ENCODE results near the gene HTT. TPM values are rescaled to one million over a fixed set of nuclear protein-coding genes. Genes with fewer than 3 reads are reported as not detected.

The HTT gene
- polyA plus RNA-seq, 2 of the 4 experiments (the other 2 are of a cell fraction) = 14.5 to 16.9 TPM

DNA sequence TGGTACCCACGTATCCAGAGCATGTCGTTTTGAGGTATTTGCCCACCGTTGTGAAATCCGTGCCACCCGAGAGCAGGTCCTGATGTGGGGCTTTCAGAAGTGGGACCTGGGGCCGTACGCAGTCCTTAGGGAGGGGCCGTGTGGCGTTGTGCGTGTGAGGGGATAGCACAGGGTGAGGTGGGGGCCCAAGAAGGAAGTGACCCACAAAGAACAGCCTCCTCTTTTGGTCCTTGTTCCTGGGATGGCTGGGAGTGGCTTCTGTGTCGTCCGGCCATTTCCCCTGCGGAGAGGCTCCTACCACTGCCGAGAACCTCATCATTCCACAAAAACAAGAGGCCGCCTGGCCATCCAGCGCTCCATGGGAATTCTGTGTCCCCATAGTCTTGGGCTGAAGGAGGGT is 157.5 kb downstream of the HTT start:
- Histone ChIP-seq H3K4me1 (no peaks in the 10 kb centered on the region), H3K4me2 (no peak overlapping the region), H3K4me3 (no peak overlapping the region), H3K9me3 (no peaks in the 10 kb centered on the region), H3K27ac (no peak overlapping the region)
- TF ChIP-seq RNF2 (IDR thresholded peaks at IDR 0.05; ENCODE audit: borderline replicate concordance, low read depth) = no peak
- TF ChIP-seq, protein P1, sequence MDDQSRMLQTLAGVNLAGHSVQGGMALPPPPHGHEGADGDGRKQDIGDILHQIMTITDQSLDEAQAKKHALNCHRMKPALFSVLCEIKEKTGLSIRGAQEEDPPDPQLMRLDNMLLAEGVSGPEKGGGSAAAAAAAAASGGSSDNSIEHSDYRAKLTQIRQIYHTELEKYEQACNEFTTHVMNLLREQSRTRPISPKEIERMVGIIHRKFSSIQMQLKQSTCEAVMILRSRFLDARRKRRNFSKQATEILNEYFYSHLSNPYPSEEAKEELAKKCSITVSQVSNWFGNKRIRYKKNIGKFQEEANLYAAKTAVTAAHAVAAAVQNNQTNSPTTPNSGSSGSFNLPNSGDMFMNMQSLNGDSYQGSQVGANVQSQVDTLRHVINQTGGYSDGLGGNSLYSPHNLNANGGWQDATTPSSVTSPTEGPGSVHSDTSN (IDR thresholded peaks at IDR 0.05) = no peak
- no peak for TF ChIP-seq RCOR1 (IDR thresholded peaks at IDR 0.05; ENCODE audit: low read depth, low read length)
- no peak for TF ChIP-seq CBX8 (IDR thresholded peaks at IDR 0.05)
- TF ChIP-seq FOSB (CRISPR knock-in tag; IDR thresholded peaks at IDR 0.05) = no peak
- no peak for TF ChIP-seq FOXS1 (CRISPR knock-in tag; IDR thresholded peaks at IDR 0.05)
- TF ChIP-seq CTCF (IDR thresholded peaks at IDR 0.05) = no peak
- TF ChIP-seq RAD21 (conservative IDR thresholded peaks at IDR 0.05 in 1 of 2, IDR thresholded peaks at IDR 0.05 in 1 of 2) = no peak
- TF ChIP-seq, protein P2, sequence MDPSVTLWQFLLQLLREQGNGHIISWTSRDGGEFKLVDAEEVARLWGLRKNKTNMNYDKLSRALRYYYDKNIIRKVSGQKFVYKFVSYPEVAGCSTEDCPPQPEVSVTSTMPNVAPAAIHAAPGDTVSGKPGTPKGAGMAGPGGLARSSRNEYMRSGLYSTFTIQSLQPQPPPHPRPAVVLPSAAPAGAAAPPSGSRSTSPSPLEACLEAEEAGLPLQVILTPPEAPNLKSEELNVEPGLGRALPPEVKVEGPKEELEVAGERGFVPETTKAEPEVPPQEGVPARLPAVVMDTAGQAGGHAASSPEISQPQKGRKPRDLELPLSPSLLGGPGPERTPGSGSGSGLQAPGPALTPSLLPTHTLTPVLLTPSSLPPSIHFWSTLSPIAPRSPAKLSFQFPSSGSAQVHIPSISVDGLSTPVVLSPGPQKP (IDR thresholded peaks at IDR 0.05; ENCODE audit: low read depth, low read length) = no peak
- no peak for TF ChIP-seq TFCP2L1 (CRISPR knock-in tag; IDR thresholded peaks at IDR 0.05)
- TF ChIP-seq HOXA7 (CRISPR knock-in tag; IDR thresholded peaks at IDR 0.05) = no peak
- no peak for TF ChIP-seq MAZ (IDR thresholded peaks at IDR 0.05; ENCODE audit: borderline replicate concordance, low read depth, low read length)
- TF ChIP-seq, protein P3, sequence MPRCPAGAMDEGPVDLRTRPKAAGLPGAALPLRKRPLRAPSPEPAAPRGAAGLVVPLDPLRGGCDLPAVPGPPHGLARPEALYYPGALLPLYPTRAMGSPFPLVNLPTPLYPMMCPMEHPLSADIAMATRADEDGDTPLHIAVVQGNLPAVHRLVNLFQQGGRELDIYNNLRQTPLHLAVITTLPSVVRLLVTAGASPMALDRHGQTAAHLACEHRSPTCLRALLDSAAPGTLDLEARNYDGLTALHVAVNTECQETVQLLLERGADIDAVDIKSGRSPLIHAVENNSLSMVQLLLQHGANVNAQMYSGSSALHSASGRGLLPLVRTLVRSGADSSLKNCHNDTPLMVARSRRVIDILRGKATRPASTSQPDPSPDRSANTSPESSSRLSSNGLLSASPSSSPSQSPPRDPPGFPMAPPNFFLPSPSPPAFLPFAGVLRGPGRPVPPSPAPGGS (IDR thresholded peaks at IDR 0.05) = no peak
- TF ChIP-seq CEBPB (IDR thresholded peaks at IDR 0.05) = no peak
- no peak for TF ChIP-seq CHD4 (IDR thresholded peaks at IDR 0.05; ENCODE audit: borderline replicate concordance)
- TF ChIP-seq TP53 (CRISPR knock-in tag; IDR thresholded peaks at IDR 0.05) = no peak
- no peak for TF ChIP-seq HEYL (CRISPR knock-in tag; IDR thresholded peaks at IDR 0.05)
- no peak for TF ChIP-seq HMGXB4 (CRISPR knock-in tag; IDR thresholded peaks at IDR 0.05; ENCODE audit: borderline replicate concordance)
- TF ChIP-seq, protein P4, sequence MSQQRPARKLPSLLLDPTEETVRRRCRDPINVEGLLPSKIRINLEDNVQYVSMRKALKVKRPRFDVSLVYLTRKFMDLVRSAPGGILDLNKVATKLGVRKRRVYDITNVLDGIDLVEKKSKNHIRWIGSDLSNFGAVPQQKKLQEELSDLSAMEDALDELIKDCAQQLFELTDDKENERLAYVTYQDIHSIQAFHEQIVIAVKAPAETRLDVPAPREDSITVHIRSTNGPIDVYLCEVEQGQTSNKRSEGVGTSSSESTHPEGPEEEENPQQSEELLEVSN (IDR thresholded peaks at IDR 0.05; ENCODE audit: borderline replicate concordance, low read depth) = no peak
- POLR2A ChIA-PET = no interaction called here
- ATAC-seq = no peak
- FAIRE-seq = no peak
- CTCF ChIA-PET = no interaction called here
- 95% methylated on average over 16 of the region's 16 CpGs for WGBS (ENCODE audit: missing lambda C conversion rate)
- DNase-seq (ENCODE audit: low read depth in 1 of 2, low spot score in 1 of 2) = no peak

DNA sequence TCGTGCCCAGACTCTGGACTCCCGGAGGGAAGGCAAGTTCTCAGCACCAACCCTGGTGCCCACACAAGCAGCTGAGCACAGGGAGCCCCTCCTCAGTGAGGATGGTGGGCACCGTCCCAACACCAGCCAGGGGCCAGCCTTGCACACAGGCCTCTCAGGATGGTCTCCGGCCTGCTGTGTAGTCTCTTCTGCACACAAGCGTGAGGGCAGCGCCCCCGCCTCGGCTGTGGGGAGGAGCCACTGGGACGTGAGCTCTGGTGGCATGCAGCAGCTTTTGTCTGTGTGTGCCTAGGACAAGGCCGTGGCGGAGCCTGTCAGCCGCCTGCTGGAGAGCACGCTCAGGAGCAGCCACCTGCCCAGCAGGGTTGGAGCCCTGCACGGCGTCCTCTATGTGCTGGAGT is 158.4 kb downstream of the HTT start:
- WGBS (ENCODE audit: missing lambda C conversion rate) = 100% methylated on average over 4 of the region's 15 CpGs
- no peak for DNase-seq (ENCODE audit: low read depth in 1 of 2, low spot score in 1 of 2)
- Histone ChIP-seq H3K4me2 (no peak overlapping the region), H3K9me3 (no peaks in the 10 kb centered on the region), H3K4me3 (no peak overlapping the region), H3K27ac (no peak overlapping the region), H3K4me1 (no peaks in the 10 kb centered on the region)
- CTCF ChIA-PET = interaction anchor here (1.3 kb wide), 1 partner anchor 59 kb away, joined by 3 read pairs; no protein-coding TSS in a partner anchor
- FAIRE-seq = no peak
- no peak for ATAC-seq
- POLR2A ChIA-PET = no interaction called here
- TF ChIP-seq MYC (IDR thresholded peaks at IDR 0.05; ENCODE audit: borderline replicate concordance, low read length) = no peak
- no peak for TF ChIP-seq ZC3H11A (IDR thresholded peaks at IDR 0.05)
- TF ChIP-seq, protein P3 (IDR thresholded peaks at IDR 0.05) = no peak
- no peak for TF ChIP-seq MAX (IDR thresholded peaks at IDR 0.05)
- no peak for TF ChIP-seq NPAS2 (CRISPR knock-in tag; IDR thresholded peaks at IDR 0.05; ENCODE audit: borderline replicate concordance)
- no peak for TF ChIP-seq HEYL (CRISPR knock-in tag; IDR thresholded peaks at IDR 0.05)
- no peak for TF ChIP-seq HDAC2 (IDR thresholded peaks at IDR 0.05)
- TF ChIP-seq RNF2 (IDR thresholded peaks at IDR 0.05; ENCODE audit: borderline replicate concordance, low read depth) = no peak
- TF ChIP-seq JUN (IDR thresholded peaks at IDR 0.05) = no peak
- no peak for TF ChIP-seq EP300 (IDR thresholded peaks at IDR 0.05)
- no peak for TF ChIP-seq FOSB (CRISPR knock-in tag; IDR thresholded peaks at IDR 0.05)
- TF ChIP-seq, protein P1 (IDR thresholded peaks at IDR 0.05) = no peak
- no peak for TF ChIP-seq TP53 (CRISPR knock-in tag; IDR thresholded peaks at IDR 0.05)
